Sigmoid colon (tissue), 7 donors: ENCODE measurements around the gene FEZF2. TPM values are rescaled to one million over a fixed set of nuclear protein-coding genes. Genes with fewer than 3 reads are reported as not detected.

ENCODE experiments used
- DNase-seq: peaks from one replicate; pipeline ENCODE4 v3.0.0-alpha.2; 2019
- H3K27ac ChIP-seq, 4 donors: fragments of 200-600 bp; sonication (generic); one replicate each; pipeline ENCODE4 v1.5.1; 2016 to 2019; ENCODE audit warnings: mild to moderate bottlenecking in 1 of 4
- H3K27me3 ChIP-seq, 3 donors: fragments of 200-600 bp; sonication (generic); one replicate each; pipeline ENCODE4 v1.5.1; 2019; ENCODE audit warnings: mild to moderate bottlenecking in 1 of 3
- H3K36me3 ChIP-seq, 4 donors: fragments of 200-600 bp; sonication (generic); one replicate each; pipeline ENCODE4 v1.5.1; 2016 to 2019
- H3K4me1 ChIP-seq, 4 donors: fragments of 200-600 bp; sonication (generic); one replicate each; pipeline ENCODE4 v1.5.1; 2017 to 2019
- H3K4me3 ChIP-seq, 4 donors: fragments of 200-600 bp; sonication (generic); one replicate each; pipeline ENCODE4 v1.5.1; 2017 to 2019; ENCODE audit warnings: mild to moderate bottlenecking in 2 of 4, moderate library complexity in 1 of 4
- H3K9me3 ChIP-seq, 4 donors: fragments of 200-600 bp in 3 of 4; sonication (generic) in 3 of 4; one replicate each; pipeline versions ENCODE4 v1.5.1 to v1.6.1; 2013 to 2019
- CTCF ChIP-seq, 4 experiments: fragments of 450-650 bp in 3 of 4; fragments of 200-600 bp in 1 of 4; IDR thresholded peaks; one replicate each; pipeline ENCODE4 v1.5.1; 2016 to 2019; ENCODE audit warnings: antibody characterized with exemption in 4 of 4, mild to moderate bottlenecking in 3 of 4, moderate library complexity in 2 of 4
- EP300 ChIP-seq, 4 donors: sonication (generic); formaldehyde crosslinking; IDR thresholded peaks; one replicate each; pipeline ENCODE4 v1.6.1; 2017; ENCODE audit warnings: antibody characterized with exemption in 4 of 4
- POLR2A ChIP-seq, 2 donors: fragments of 450-650 bp; IDR thresholded peaks; one replicate each; pipeline ENCODE4 v1.6.1; 2016; ENCODE audit warnings: antibody characterized with exemption in 2 of 2, mild to moderate bottlenecking in 2 of 2, moderate library complexity in 2 of 2
- POLR2AphosphoS5 ChIP-seq, 4 donors: sonication (generic); formaldehyde crosslinking; IDR thresholded peaks; one replicate each; pipeline ENCODE4 v1.6.1; 2017; ENCODE audit warnings: antibody characterized with exemption in 4 of 4
- WGBS, 2 donors: extraction: QIAGEN DNeasy Blood & Tissue Kit; methylation state at CpG; one replicate each; pipeline ENCODE4 v1.1.7; 2013; 5-methylcytosine and 5-hydroxymethylcytosine counted together
- intact Hi-C: fragments of 100-400 bp; cut with DNase I; formaldehyde crosslinking; loops from one replicate; pipeline ENCODE4 v1.15.1; 2023
- polyA plus RNA-seq, 3 donors: library from polyadenylated mRNA; stranded (reverse); fragments of 200-250 nt; gene quantifications; one replicate each; pipeline ENCODE4 v1.2.3, GENCODE V29; 2013
- total RNA-seq, 4 donors: library from RNA; depleted of rRNA; stranded (reverse); fragments of >200 nt; gene quantifications; one replicate each; pipeline ENCODE4 v1.1.0, GENCODE V29; 2016
- donor health status: healthy with polysubstance abuse.
- donor health status: Bipolar disorder and iron deficiency.
- donor health status: healthy.

The FEZF2 gene
- total and polyA plus RNA-seq, 7 donors, result not detected

GRCh38 chr3:62374341-62375218 lies 1.2 kb upstream of the FEZF2 start:
- peaks cover 51 to 100% (median 96%) of the 10 kb centered on the region in 3 donors for H3K27me3 ChIP-seq
- H3K4me1 ChIP-seq, result peaks cover 0 to 58% (median 48%) of the 10 kb centered on the region in 4 donors
- TF ChIP-seq CTCF (IDR thresholded peaks at IDR 0.05) (no peak), POLR2AphosphoS5 (IDR thresholded peaks at IDR 0.05) (no peak), EP300 (IDR thresholded peaks at IDR 0.05) (no peak), POLR2A (IDR thresholded peaks at IDR 0.05) (no peak)
- no peak for DNase-seq
- no peaks in the 10 kb centered on the region for H3K9me3 ChIP-seq
- H3K4me3 ChIP-seq, result peak overlapping the region in 2 of 4 donors; percentile 19 to 23
- 5 to 12% methylated on average over 30 of the region's 30 CpGs for WGBS, 2 donors
- intact Hi-C loops, result no loop called here
- H3K27ac ChIP-seq, result no peak overlapping the region
- H3K36me3 ChIP-seq, result no peaks in the 10 kb centered on the region

DNA sequence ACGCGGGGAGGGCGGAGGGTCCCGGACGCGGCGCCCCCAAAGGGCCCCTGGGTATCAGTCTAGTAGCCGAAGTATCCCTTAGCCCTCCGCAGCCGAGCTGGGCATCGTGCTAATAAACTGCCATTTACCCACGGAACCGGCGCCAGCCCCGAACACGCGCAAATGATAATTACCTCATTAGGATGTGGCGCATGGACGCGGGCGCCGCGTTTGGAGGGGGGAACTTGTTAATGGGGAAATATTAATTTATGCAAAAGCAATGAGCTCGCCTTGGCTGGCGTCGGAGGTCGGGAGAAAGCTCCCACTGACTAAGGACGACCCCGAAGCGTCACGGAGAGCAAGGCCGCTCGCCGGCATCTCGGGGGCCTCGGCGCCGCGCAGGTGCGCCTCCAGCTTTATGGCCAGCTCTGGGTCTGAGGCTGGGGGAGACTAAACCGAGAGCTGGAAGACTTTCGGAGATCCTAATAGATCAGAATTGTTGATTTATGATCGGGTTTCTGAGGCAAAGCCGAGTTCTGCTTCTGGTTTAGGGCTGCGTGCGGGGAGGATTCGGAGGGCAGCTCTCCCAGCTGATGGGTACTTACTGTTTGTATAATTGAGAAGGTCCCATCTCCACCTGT lies 474 bp upstream of the FEZF2 start:
- WGBS, 2 donors, result 4 to 11% methylated on average over 47 of the region's 47 CpGs
- TF ChIP-seq POLR2A (IDR thresholded peaks at IDR 0.05) (no peak), POLR2AphosphoS5 (IDR thresholded peaks at IDR 0.05) (no peak)
- Histone ChIP-seq H3K36me3 (no peaks in the 10 kb centered on the region), H3K9me3 (no peaks in the 10 kb centered on the region), H3K4me3 (peak overlapping the region in 2 of 4 donors; percentile 19 to 23), H3K27me3 (peaks cover 59 to 100% (median 96%) of the 10 kb centered on the region in 3 donors), H3K27ac (no peak overlapping the region), H3K4me1 (peaks cover 0 to 60% (median 54%) of the 10 kb centered on the region in 4 donors)
- no peak for DNase-seq
- intact Hi-C loops, result no loop called here

- Histone ChIP-seq H3K27me3 (peaks cover 63 to 100% (median 97%) of the 10 kb centered on the region in 3 donors), H3K9me3 (no peaks in the 10 kb centered on the region), H3K4me1 (peaks cover 0 to 65% (median 53%) of the 10 kb centered on the region in 4 donors), H3K4me3 (no peak overlapping the region), H3K27ac (no peak overlapping the region), H3K36me3 (no peaks in the 10 kb centered on the region)
- DNase-seq, result no peak
- TF ChIP-seq EP300 (IDR thresholded peaks at IDR 0.05) (no peak), CTCF (IDR thresholded peaks at IDR 0.05) (no peak), POLR2A (IDR thresholded peaks at IDR 0.05) (no peak), POLR2AphosphoS5 (IDR thresholded peaks at IDR 0.05) (no peak)
- intact Hi-C loops, result no loop called here
- WGBS, 2 donors, result 4 to 7% methylated on average over 30 of the region's 30 CpGs
These were observed 719 bp downstream of the FEZF2 start for GRCh38 chr3:62372621-62373041.

- DNase-seq, result no peak
- Histone ChIP-seq H3K27ac (no peak overlapping the region), H3K36me3 (no peaks in the 10 kb centered on the region), H3K9me3 (no peaks in the 10 kb centered on the region), H3K4me1 (peaks cover 0 to 65% (median 53%) of the 10 kb centered on the region in 4 donors), H3K4me3 (no peak overlapping the region), H3K27me3 (peaks cover 62 to 100% (median 97%) of the 10 kb centered on the region in 3 donors)
- TF ChIP-seq EP300 (IDR thresholded peaks at IDR 0.05), result no peak
- no peak for TF ChIP-seq CTCF (IDR thresholded peaks at IDR 0.05)
- TF ChIP-seq POLR2A (IDR thresholded peaks at IDR 0.05), result no peak
- no peak for TF ChIP-seq POLR2AphosphoS5 (IDR thresholded peaks at IDR 0.05)
- WGBS, 2 donors, result 6 to 7% methylated on average over 66 of the region's 66 CpGs
- intact Hi-C loops, result no loop called here
These were observed 1.4 kb downstream of the FEZF2 start for GRCh38 chr3:62371720-62372591.
